Measurements from ENCODE around the gene NWD2. TPM values are rescaled to one million over a fixed set of nuclear protein-coding genes. Genes with fewer than 3 reads are reported as not detected.

Gene NWD2
- total RNA-seq, 1 donor from 2014 or later = 0.64 TPM

DNA sequence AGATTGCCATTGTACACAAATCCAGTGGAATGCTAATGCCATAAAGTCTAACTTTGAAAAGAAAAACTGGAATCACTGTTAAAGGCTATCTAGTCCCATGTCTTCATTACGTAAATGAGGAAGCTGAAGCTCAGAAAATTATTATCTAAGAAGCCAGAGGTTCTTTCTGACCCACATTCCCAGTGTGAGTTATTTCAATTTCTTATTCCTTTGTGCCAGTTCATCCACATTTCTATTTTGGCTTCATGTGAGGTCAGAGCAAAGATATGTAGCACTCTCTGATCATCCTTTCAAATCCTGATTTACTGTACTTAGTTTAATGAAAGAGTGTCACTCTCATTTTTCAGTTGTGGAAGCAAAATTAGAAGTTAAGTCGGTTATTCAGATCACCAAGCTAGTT is 24.6 kb upstream of the NWD2 start:
- no peaks in the 10 kb centered on the region for H3K4me1 ChIP-seq
- H3K27me3 ChIP-seq = no peaks in the 10 kb centered on the region
- DNase-seq (ENCODE audit: low spot score in 2 of 2) = no peak
- H3K4me3 ChIP-seq = no peak overlapping the region
- no peak overlapping the region for H3K27ac ChIP-seq
- intact Hi-C loops (cut with DNase I) = no loop called here
- TF ChIP-seq, protein P1, sequence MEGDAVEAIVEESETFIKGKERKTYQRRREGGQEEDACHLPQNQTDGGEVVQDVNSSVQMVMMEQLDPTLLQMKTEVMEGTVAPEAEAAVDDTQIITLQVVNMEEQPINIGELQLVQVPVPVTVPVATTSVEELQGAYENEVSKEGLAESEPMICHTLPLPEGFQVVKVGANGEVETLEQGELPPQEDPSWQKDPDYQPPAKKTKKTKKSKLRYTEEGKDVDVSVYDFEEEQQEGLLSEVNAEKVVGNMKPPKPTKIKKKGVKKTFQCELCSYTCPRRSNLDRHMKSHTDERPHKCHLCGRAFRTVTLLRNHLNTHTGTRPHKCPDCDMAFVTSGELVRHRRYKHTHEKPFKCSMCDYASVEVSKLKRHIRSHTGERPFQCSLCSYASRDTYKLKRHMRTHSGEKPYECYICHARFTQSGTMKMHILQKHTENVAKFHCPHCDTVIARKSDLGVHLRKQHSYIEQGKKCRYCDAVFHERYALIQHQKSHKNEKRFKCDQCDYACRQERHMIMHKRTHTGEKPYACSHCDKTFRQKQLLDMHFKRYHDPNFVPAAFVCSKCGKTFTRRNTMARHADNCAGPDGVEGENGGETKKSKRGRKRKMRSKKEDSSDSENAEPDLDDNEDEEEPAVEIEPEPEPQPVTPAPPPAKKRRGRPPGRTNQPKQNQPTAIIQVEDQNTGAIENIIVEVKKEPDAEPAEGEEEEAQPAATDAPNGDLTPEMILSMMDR (IDR thresholded peaks at IDR 0.05) = no peak
- H3K36me3 ChIP-seq = no peaks in the 10 kb centered on the region
- H3K9me3 ChIP-seq = no peaks in the 10 kb centered on the region

GRCh38 chr4:37220685-37221084 is 23.9 kb upstream of the NWD2 start:
- Histone ChIP-seq H3K36me3 (no peaks in the 10 kb centered on the region), H3K27me3 (no peaks in the 10 kb centered on the region), H3K9me3 (no peaks in the 10 kb centered on the region), H3K4me3 (no peak overlapping the region), H3K27ac (no peak overlapping the region), H3K4me1 (no peaks in the 10 kb centered on the region)
- TF ChIP-seq, protein P1 (IDR thresholded peaks at IDR 0.05) = no peak
- no peak for DNase-seq (ENCODE audit: low spot score in 2 of 2)
- intact Hi-C loops (cut with DNase I) = no loop called here

DNA sequence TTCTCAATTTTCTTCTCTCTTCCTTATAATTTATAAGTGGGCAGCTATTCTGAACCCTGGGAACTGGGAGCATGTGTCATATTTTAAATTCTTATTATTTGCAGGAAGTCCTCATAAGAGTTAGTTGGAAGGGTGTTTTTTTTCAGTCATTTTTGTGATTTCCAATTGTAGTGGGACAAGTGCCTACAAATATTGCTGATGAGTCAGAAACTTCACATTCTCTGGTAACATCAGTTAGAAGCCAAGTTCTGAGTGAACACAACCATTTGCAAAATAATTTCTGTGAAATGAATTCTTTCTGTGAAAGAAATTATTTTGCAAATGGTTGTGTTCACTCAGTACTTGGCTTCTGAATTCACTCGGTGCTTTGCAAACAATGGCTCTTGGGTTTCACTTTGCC is 20.8 kb upstream of the NWD2 start:
- no peak overlapping the region for H3K27ac ChIP-seq
- no peak for DNase-seq (ENCODE audit: low spot score in 2 of 2)
- H3K27me3 ChIP-seq = no peaks in the 10 kb centered on the region
- TF ChIP-seq, protein P1 (IDR thresholded peaks at IDR 0.05) = no peak
- no peak overlapping the region for H3K4me3 ChIP-seq
- intact Hi-C loops (cut with DNase I) = no loop called here
- H3K4me1 ChIP-seq = no peaks in the 10 kb centered on the region
- no peaks in the 10 kb centered on the region for H3K9me3 ChIP-seq
- no peaks in the 10 kb centered on the region for H3K36me3 ChIP-seq

DNA sequence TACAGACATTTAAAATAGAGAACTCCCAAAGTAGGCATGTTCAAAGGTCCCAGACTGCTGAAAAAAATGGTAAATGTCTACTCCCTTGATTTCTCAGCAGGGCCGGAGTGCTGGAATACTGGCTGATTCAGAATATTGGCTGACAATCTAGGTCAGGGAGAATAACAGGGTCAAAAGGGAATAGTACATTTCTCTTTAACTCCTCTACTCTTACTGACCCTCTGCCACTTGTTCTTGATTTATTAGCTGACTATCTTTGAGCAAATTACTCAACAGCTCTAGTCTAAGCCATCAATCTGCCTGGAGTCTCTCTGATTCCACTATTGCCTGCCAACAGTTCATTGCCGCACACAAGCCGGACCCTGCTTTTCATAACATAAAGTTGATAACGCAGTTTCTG is 19.7 kb upstream of the NWD2 start:
- no peaks in the 10 kb centered on the region for H3K9me3 ChIP-seq
- H3K4me1 ChIP-seq = no peaks in the 10 kb centered on the region
- intact Hi-C loops (cut with DNase I) = no loop called here
- TF ChIP-seq, protein P1 (IDR thresholded peaks at IDR 0.05) = no peak
- no peak overlapping the region for H3K4me3 ChIP-seq
- H3K36me3 ChIP-seq = no peaks in the 10 kb centered on the region
- no peak for DNase-seq (ENCODE audit: low spot score in 2 of 2)
- no peak overlapping the region for H3K27ac ChIP-seq
- no peaks in the 10 kb centered on the region for H3K27me3 ChIP-seq

GRCh38 chr4:37225778-37226177 is 18.8 kb upstream of the NWD2 start:
- no peaks in the 10 kb centered on the region for H3K9me3 ChIP-seq
- no peak for DNase-seq (ENCODE audit: low spot score in 2 of 2)
- H3K36me3 ChIP-seq = no peaks in the 10 kb centered on the region
- no peaks in the 10 kb centered on the region for H3K27me3 ChIP-seq
- H3K4me1 ChIP-seq = no peaks in the 10 kb centered on the region
- TF ChIP-seq, protein P1 (IDR thresholded peaks at IDR 0.05) = no peak
- no peak overlapping the region for H3K27ac ChIP-seq
- H3K4me3 ChIP-seq = no peak overlapping the region
- intact Hi-C loops (cut with DNase I) = no loop called here

DNA sequence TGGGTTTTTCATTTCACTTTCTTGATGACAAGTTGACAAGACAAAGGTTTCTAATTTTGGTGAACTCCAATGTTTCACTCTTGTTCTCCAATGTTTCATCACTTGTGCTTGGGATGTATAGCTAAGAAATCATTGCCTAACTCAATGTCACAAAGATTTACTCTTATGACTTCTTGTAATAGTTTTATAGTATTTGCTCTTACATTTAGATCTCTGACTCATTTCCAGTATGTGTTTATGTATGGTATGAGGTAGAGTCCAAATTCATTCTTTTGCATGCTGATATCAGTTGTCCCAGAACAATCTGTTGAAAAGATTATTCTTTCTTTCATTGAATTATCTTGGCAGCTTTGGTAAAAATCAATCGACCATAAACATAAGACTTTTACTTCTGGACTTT is 12.2 kb upstream of the NWD2 start:
- H3K4me1 ChIP-seq = no peaks in the 10 kb centered on the region
- H3K27ac ChIP-seq = no peak overlapping the region
- no peak for DNase-seq (ENCODE audit: low spot score in 2 of 2)
- TF ChIP-seq, protein P1 (IDR thresholded peaks at IDR 0.05) = no peak
- no peaks in the 10 kb centered on the region for H3K27me3 ChIP-seq
- no peaks in the 10 kb centered on the region for H3K9me3 ChIP-seq
- H3K4me3 ChIP-seq = no peak overlapping the region
- intact Hi-C loops (cut with DNase I) = no loop called here
- no peaks in the 10 kb centered on the region for H3K36me3 ChIP-seq

Measured in ascending aorta (tissue), 2 donors.